ENCODE measurements around the gene HPS1.

HPS1 gene

GRCh38 chr10:98469001-98469931 lies 22.5 kb upstream of the HPS1 start:
- Histone ChIP-seq H3K36me3 (ENCODE audit: control insufficient read depth in 2 of 2, insufficient read depth in 1 of 2, low read length in 2 of 2) (no peaks in the 10 kb centered on the region), H3K9me3 (ENCODE audit: control insufficient read depth, insufficient read depth, low read depth, low read length) (no peaks in the 10 kb centered on the region), H3K27ac (ENCODE audit: extremely low read depth, low read depth, low read length) (no peak overlapping the region), H3K4me3 (ENCODE audit: low read depth, low read length) (no peak overlapping the region), H3K4me1 (ENCODE audit: control insufficient read depth, insufficient read depth, low read length) (0 out of 2 replicates have a peak, but pooled peaks cover 3% of the 10 kb centered on the region)
- ChIA-PET POLR2A (no interaction called here), CTCF (interaction anchor here (0.6 to 3.5 kb wide), 8 partner anchors 10 to 808 kb away, joined by 3 to 17 read pairs (median 8); no protein-coding TSS in a partner anchor)
- TF ChIP-seq PRDM10 (tag by site-specific recombination; IDR thresholded peaks at IDR 0.05) (no peak), ZBTB10 (tag by site-specific recombination; IDR thresholded peaks at IDR 0.05) (no peak), YY1 (tag by site-specific recombination; IDR thresholded peaks at IDR 0.05) (no peak), ZNF530 (tag by site-specific recombination; IDR thresholded peaks at IDR 0.05; ENCODE audit: low read depth) (no peak), GLIS1 (tag by site-specific recombination; IDR thresholded peaks at IDR 0.05) (no peak), ZNF366 (tag by site-specific recombination; conservative IDR thresholded peaks at IDR 0.05) (no peak)

- Histone ChIP-seq H3K9me3 (ENCODE audit: control insufficient read depth, insufficient read depth, low read depth, low read length) (no peaks in the 10 kb centered on the region), H3K36me3 (ENCODE audit: control insufficient read depth in 2 of 2, insufficient read depth in 1 of 2, low read length in 2 of 2) (no peaks in the 10 kb centered on the region), H3K4me3 (ENCODE audit: low read depth, low read length) (no peak overlapping the region; the same call in 1 of the 2 replicates), H3K4me1 (ENCODE audit: control insufficient read depth, insufficient read depth, low read length) (0 out of 2 replicates have a peak, but pooled peaks cover 3% of the 10 kb centered on the region), H3K27ac (ENCODE audit: extremely low read depth, low read depth, low read length) (no peak overlapping the region)
- ChIA-PET CTCF (interaction anchor here (0.5 to 3.5 kb wide), 33 partner anchors 10 to 1117 kb away, joined by 3 to 17 read pairs (median 3); no protein-coding TSS in a partner anchor), POLR2A (no interaction called here)
- TF ChIP-seq AEBP2 (tag by site-specific recombination; IDR thresholded peaks at IDR 0.05; ENCODE audit: borderline replicate concordance) (no peak), ZNF768 (tag by site-specific recombination; IDR thresholded peaks at IDR 0.05) (no peak), ZNF426 (tag by site-specific recombination; IDR thresholded peaks at IDR 0.05) (no peak), ZNF366 (tag by site-specific recombination; conservative IDR thresholded peaks at IDR 0.05) (no peak), ZBTB7A (tag by site-specific recombination; IDR thresholded peaks at IDR 0.05; ENCODE audit: low read depth) (no peak), ZBTB11 (tag by site-specific recombination; conservative IDR thresholded peaks at IDR 0.05; ENCODE audit: low read depth) (peak; percentile 88), ZSCAN30 (tag by site-specific recombination; IDR thresholded peaks at IDR 0.05) (no peak), ZNF580 (tag by site-specific recombination; IDR thresholded peaks at IDR 0.05) (no peak), ZNF132 (tag by site-specific recombination; IDR thresholded peaks at IDR 0.05; ENCODE audit: borderline replicate concordance) (no peak), ZBTB8A (tag by site-specific recombination; IDR thresholded peaks at IDR 0.05) (no peak), ZNF600 (tag by site-specific recombination; IDR thresholded peaks at IDR 0.05) (peak; percentile 35; the same call in 1 of the 2 replicates), ZNF341 (tag by site-specific recombination; IDR thresholded peaks at IDR 0.05; ENCODE audit: low read depth) (no peak)
These were observed 21.0 kb upstream of the HPS1 start for GRCh38 chr10:98467506-98468318.

Measured in HEK293 (cell line).